ENCODE results near the gene ITGAL. TPM values are rescaled to one million over a fixed set of nuclear protein-coding genes. Genes with fewer than 3 reads are reported as not detected.
A peak's percentile ranks its signal among the peaks of the same experiment; 100 is the strongest.

The ITGAL gene
- total RNA-seq, 4 donors from 2014 or later, result 1.8 to 33.7 (median 6.7) TPM

DNA sequence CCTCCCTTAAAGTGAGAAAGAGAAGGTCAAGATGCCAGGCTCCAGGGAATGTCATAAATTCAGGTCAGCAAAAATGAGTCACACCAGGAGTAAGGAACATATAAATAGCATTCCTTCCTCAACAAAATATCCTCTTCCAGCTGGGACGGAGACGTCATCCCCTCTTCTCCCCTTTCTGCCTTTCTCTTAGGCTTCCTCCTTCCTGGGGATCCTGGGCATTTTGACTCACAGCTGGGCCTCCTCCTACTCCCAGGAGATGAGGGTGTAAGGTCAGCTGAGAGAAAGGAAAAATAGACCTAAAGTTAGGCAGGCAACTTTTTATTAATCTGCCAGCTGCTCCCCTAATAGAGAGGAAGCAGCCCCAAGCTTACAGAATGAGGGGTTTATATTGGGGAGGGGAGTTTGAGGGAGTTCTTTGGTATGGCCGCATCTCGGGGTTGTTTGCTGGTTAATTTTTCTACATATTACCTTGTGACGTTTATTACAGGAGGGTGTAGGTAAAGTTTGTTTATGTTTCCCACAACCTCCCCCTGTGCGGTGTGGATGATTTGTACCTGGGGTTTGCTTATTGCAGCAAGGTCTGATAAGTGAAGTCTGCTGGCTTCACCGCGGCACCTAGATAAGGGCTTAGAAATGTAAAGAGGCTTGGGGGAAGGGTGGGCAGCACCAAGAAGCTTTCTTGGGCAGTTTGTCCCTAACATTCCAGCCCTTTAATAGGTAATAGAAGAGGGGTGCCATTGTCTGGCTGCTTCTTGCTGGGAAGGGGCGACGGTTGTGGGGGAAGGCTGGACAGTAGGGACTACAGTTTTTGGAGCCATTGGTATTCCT, 69.2 kb downstream of the ITGAL start:
- DNase-seq, result peak; percentile 69
- intact Hi-C loops (cut with DNase I; ENCODE audit: low total_unique reads), result no loop called here
- WGBS, 2 donors (ENCODE audit: low coverage in 1 of 2), result 39 to 57% methylated on average over 10 of the region's 10 CpGs
- in situ Hi-C loops (cut with MboI; ENCODE audit: low pct_ligation_motif_present in 1 of 4, low pct_unique_long_range_greater_than_20kb in 1 of 4, low sequenced_read_pairs in 3 of 4), result no loop called here
- H3K36me3 ChIP-seq, result no peaks in the 10 kb centered on the region
- no peaks in the 10 kb centered on the region for H3K9me3 ChIP-seq
- peak overlapping the region in 1 of 4 donors; percentile 17 for H3K4me3 ChIP-seq
- no peaks in the 10 kb centered on the region for H3K27me3 ChIP-seq
- peak in 1 of 3 donors; percentile 23 for TF ChIP-seq POLR2AphosphoS5 (IDR thresholded peaks at IDR 0.05)
- TF ChIP-seq, protein P1, sequence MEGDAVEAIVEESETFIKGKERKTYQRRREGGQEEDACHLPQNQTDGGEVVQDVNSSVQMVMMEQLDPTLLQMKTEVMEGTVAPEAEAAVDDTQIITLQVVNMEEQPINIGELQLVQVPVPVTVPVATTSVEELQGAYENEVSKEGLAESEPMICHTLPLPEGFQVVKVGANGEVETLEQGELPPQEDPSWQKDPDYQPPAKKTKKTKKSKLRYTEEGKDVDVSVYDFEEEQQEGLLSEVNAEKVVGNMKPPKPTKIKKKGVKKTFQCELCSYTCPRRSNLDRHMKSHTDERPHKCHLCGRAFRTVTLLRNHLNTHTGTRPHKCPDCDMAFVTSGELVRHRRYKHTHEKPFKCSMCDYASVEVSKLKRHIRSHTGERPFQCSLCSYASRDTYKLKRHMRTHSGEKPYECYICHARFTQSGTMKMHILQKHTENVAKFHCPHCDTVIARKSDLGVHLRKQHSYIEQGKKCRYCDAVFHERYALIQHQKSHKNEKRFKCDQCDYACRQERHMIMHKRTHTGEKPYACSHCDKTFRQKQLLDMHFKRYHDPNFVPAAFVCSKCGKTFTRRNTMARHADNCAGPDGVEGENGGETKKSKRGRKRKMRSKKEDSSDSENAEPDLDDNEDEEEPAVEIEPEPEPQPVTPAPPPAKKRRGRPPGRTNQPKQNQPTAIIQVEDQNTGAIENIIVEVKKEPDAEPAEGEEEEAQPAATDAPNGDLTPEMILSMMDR (IDR thresholded peaks at IDR 0.05), result no peak
- H3K27ac ChIP-seq, result peak overlapping the region; percentile 76 to 83 (median 80)
- H3K4me1 ChIP-seq, result peaks cover 0 to 25% (median 17%) of the 10 kb centered on the region in 4 donors

DNA sequence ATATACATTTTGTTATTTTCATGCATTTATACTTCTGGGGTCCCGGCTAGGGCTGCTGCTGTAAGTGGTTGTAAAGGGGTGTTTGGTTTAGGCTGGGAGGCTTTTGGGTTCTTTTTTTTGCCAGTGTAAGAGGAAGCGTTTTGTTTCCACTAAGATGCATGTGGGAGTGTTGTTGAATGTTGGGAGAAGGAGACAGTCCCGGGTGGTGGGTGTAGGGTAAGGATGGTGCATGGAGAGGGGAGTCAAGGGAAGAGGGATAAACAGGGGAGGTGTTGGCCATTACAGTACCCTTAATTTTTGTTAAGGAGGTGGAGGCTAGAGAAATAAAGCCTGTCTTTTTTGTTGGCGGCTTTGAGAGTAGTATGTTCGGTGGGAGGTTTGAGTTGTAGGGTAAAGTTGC, 70.5 kb downstream of the ITGAL start:
- intact Hi-C loops (cut with DNase I; ENCODE audit: low total_unique reads), result no loop called here
- Histone ChIP-seq H3K4me1 (peaks cover 0 to 31% (median 17%) of the 10 kb centered on the region in 4 donors), H3K27ac (peak overlapping the region in 2 of 4 donors; percentile 77 to 82), H3K36me3 (no peaks in the 10 kb centered on the region), H3K4me3 (no peak overlapping the region), H3K27me3 (no peaks in the 10 kb centered on the region), H3K9me3 (no peaks in the 10 kb centered on the region)
- 71 to 78% methylated on average over 5 of the region's 5 CpGs for WGBS, 2 donors (ENCODE audit: low coverage in 1 of 2)
- TF ChIP-seq POLR2AphosphoS5 (IDR thresholded peaks at IDR 0.05) (no peak), EP300 (IDR thresholded peaks at IDR 0.05; ENCODE audit: low read depth) (no peak), POLR2A (IDR thresholded peaks at IDR 0.05) (no peak)
- TF ChIP-seq, protein P1 (IDR thresholded peaks at IDR 0.05), result no peak
- in situ Hi-C loops (cut with MboI; ENCODE audit: low pct_ligation_motif_present in 1 of 4, low pct_unique_long_range_greater_than_20kb in 1 of 4, low sequenced_read_pairs in 3 of 4), result no loop called here
- DNase-seq, result no peak

DNA sequence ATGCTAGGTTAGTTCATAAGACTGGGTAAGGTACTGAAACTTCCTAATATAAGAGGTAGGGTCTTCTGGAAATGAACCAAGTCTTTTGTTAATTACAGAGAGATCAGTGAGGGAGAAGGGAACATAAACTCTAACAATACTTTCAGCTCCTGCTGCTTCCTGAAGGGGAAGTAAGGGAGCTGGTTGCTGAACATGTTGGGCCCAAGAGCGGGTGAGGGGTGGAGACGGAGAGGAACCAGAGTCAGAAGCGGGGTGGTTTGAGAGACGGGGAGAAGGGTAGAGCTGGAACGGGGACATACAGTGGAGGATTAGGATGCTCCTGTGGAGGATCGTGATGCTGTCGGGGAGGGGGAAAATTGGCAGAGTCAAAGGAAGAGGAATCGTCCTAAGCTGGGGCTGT, 73.6 kb downstream of the ITGAL start:
- no peak overlapping the region for H3K4me3 ChIP-seq
- H3K36me3 ChIP-seq, result no peaks in the 10 kb centered on the region
- no peaks in the 10 kb centered on the region for H3K27me3 ChIP-seq
- WGBS, 2 donors (ENCODE audit: low coverage in 1 of 2), result 82 to 84% methylated on average over 4 to 8 of the region's 8 CpGs
- no peak overlapping the region for H3K27ac ChIP-seq
- TF ChIP-seq POLR2AphosphoS5 (IDR thresholded peaks at IDR 0.05) (no peak), POLR2A (IDR thresholded peaks at IDR 0.05) (no peak), EP300 (IDR thresholded peaks at IDR 0.05; ENCODE audit: low read depth) (no peak)
- TF ChIP-seq, protein P1 (IDR thresholded peaks at IDR 0.05), result no peak
- peaks cover 0 to 39% (median 21%) of the 10 kb centered on the region in 4 donors for H3K4me1 ChIP-seq
- intact Hi-C loops (cut with DNase I; ENCODE audit: low total_unique reads), result no loop called here
- no peak for DNase-seq
- in situ Hi-C loops (cut with MboI; ENCODE audit: low pct_ligation_motif_present in 1 of 4, low pct_unique_long_range_greater_than_20kb in 1 of 4, low sequenced_read_pairs in 3 of 4), result no loop called here
- no peaks in the 10 kb centered on the region for H3K9me3 ChIP-seq

DNA sequence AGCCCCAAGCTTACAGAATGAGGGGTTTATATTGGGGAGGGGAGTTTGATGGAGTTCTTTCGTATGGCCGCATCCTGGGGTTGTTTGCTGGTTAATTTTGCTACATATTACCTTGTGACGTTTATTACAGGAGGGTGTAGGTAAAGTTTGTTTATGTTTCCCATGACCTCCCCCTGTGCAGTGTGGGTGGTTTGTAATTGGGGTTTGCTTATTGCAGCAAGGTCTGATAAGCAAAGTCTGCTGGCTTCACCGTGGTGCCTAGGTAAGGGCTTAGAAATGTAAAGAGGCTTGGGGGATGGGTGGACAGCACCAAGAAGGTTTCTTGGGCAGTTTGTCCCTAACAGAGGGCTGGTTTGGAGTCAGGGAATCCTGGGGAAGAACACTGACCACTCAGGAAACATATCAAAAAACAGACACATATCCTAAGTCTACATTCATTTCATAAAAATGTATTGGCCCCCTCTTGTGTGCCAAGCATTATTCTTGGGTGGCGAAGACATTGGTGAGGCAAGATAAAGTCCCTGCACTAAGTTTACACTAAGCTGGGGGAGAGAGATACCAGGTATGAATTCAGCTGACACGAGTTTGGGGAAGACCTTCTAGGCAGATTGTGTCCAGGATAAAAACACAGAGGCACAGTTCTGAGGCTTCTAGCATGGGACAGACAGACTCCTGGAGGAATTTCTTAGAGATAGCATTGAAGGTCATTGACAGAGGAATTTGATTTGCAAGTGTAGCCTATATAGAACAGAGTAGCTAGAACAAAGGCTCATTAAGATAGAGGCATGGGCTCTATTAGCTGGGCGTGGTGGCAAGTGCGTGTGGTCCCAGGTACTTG, 76.1 kb downstream of the ITGAL start:
- Histone ChIP-seq H3K36me3 (no peaks in the 10 kb centered on the region), H3K9me3 (no peaks in the 10 kb centered on the region), H3K27ac (peak overlapping the region; percentile 25 to 53 (median 46)), H3K27me3 (no peaks in the 10 kb centered on the region), H3K4me3 (no peak overlapping the region), H3K4me1 (peaks cover 0 to 27% (median 13%) of the 10 kb centered on the region in 4 donors)
- TF ChIP-seq POLR2AphosphoS5 (IDR thresholded peaks at IDR 0.05) (no peak), EP300 (IDR thresholded peaks at IDR 0.05; ENCODE audit: low read depth) (no peak), POLR2A (IDR thresholded peaks at IDR 0.05) (no peak)
- TF ChIP-seq, protein P1 (IDR thresholded peaks at IDR 0.05), result no peak
- no peak for DNase-seq
- WGBS, 2 donors (ENCODE audit: low coverage in 1 of 2), result 46 to 53% methylated on average over 3 to 8 of the region's 8 CpGs
- in situ Hi-C loops (cut with MboI; ENCODE audit: low pct_ligation_motif_present in 1 of 4, low pct_unique_long_range_greater_than_20kb in 1 of 4, low sequenced_read_pairs in 3 of 4) (no loop called here), intact Hi-C loops (cut with DNase I; ENCODE audit: low total_unique reads) (no loop called here)

Data from transverse colon (tissue), 4 donors.